Stomach (tissue), 4 donors: ENCODE data around the gene UST.

Experiments
- POLR2A ChIP-seq, 4 donors: fragments of 450-650 bp; IDR thresholded peaks; one replicate each; pipeline ENCODE4 v1.6.1; 2016; ENCODE audit warnings: antibody characterized with exemption in 4 of 4, control low read depth in 2 of 4, mild to moderate bottlenecking in 1 of 4, moderate library complexity in 1 of 4
- POLR2AphosphoS5 ChIP-seq, 3 donors: sonication (generic); formaldehyde crosslinking; IDR thresholded peaks; one replicate each; pipeline ENCODE4 v1.6.1; 2016; ENCODE audit warnings: antibody characterized with exemption in 3 of 3

- TF ChIP-seq POLR2A (IDR thresholded peaks at IDR 0.05) (no peak), POLR2AphosphoS5 (IDR thresholded peaks at IDR 0.05) (no peak)
Measured at GRCh38 chr6:149033454-149033853, 286.6 kb downstream of the UST start.
